IgD-negative memory B cell (primary cell): ENCODE data around the gene SEC31B. TPM values are rescaled to one million over a fixed set of nuclear protein-coding genes. Genes with fewer than 3 reads are reported as not detected.
A peak's percentile ranks its signal among the peaks of the same experiment; 100 is the strongest.

Experiments
- H3K27ac Mint-ChIP-seq, 3 donors: one replicate each; pipeline ENCODE4 v1.8.0; 2020 to 2022; ENCODE audit warnings: mild to moderate bottlenecking in 3 of 3, mixed read lengths in 3 of 3, moderate library complexity in 1 of 3
- H3K27me3 Mint-ChIP-seq: one replicate; pipeline ENCODE4 v1.8.0; 2021; ENCODE audit warnings: mixed read lengths
- H3K36me3 Mint-ChIP-seq: one replicate; pipeline ENCODE4 v1.8.0; 2020; ENCODE audit warnings: mild to moderate bottlenecking, mixed read lengths
- H3K4me1 Mint-ChIP-seq, 3 donors: one replicate each; pipeline ENCODE4 v1.8.0; 2020 to 2022; ENCODE audit warnings: mixed read lengths in 3 of 3, mild to moderate bottlenecking in 1 of 3
- H3K4me3 Mint-ChIP-seq, 4 donors: one replicate each; pipeline ENCODE4 v1.8.0; 2020 to 2022; ENCODE audit warnings: mild to moderate bottlenecking in 4 of 4, mixed read lengths in 4 of 4, moderate library complexity in 3 of 4
- H3K9me3 Mint-ChIP-seq, 3 donors: one replicate each; pipeline ENCODE4 v1.8.0; 2020 to 2021; ENCODE audit warnings: mixed read lengths in 3 of 3, mild to moderate bottlenecking in 1 of 3
- polyA plus RNA-seq: library from polyadenylated mRNA; unstranded; fragments of 300-500 nt; fragmentation: Illumina TruSeq; gene quantifications from one replicate; pipeline ENCODE4 v1.2.3, GENCODE V29; 2021

SEC31B gene
- 0.13 TPM for polyA plus RNA-seq

- Mint-ChIP-seq H3K27me3 (peaks cover 13% of the 10 kb centered on the region), H3K9me3 (no peaks in the 10 kb centered on the region), H3K4me3 (no peak within 1 kb of the TSS), H3K27ac (no peak within 1 kb of the TSS), H3K4me1 (peaks cover 2 to 8% (median 7%) of the 10 kb centered on the region in 3 donors), H3K36me3 (peaks cover 3% of the 10 kb centered on the region)
Measured at GRCh38 chr10:100519311-100520051, at the start of gene SEC31B. SEC31B (minus strand) TSS chr10:100519861; CDS start chr10:100516952, 2,909 bp downstream.

GRCh38 chr10:100568912-100569311 lies 49.3 kb upstream of the SEC31B start:
- Mint-ChIP-seq H3K36me3 (no peaks in the 10 kb centered on the region), H3K27ac (no peak overlapping the region), H3K4me3 (no peak overlapping the region), H3K27me3 (peaks cover 39% of the 10 kb centered on the region), H3K4me1 (no peaks in the 10 kb centered on the region), H3K9me3 (peaks cover 0 to 3% (median 1%) of the 10 kb centered on the region in 3 donors)

GRCh38 chr10:100567826-100568225 lies 48.2 kb upstream of the SEC31B start:
- no peak overlapping the region for H3K4me3 Mint-ChIP-seq
- H3K4me1 Mint-ChIP-seq: peaks cover 0 to 2% (median 0%) of the 10 kb centered on the region in 3 donors
- H3K36me3 Mint-ChIP-seq: no peaks in the 10 kb centered on the region
- H3K27ac Mint-ChIP-seq: no peak overlapping the region
- H3K9me3 Mint-ChIP-seq: no peaks in the 10 kb centered on the region
- H3K27me3 Mint-ChIP-seq: peaks cover 40% of the 10 kb centered on the region

- no peak overlapping the region for H3K4me3 Mint-ChIP-seq
- peaks cover 41% of the 10 kb centered on the region for H3K27me3 Mint-ChIP-seq
- no peaks in the 10 kb centered on the region for H3K36me3 Mint-ChIP-seq
- no peaks in the 10 kb centered on the region for H3K9me3 Mint-ChIP-seq
- no peak overlapping the region for H3K27ac Mint-ChIP-seq
- H3K4me1 Mint-ChIP-seq: peaks cover 0 to 2% (median 0%) of the 10 kb centered on the region in 3 donors
Measured at GRCh38 chr10:100567249-100567648, 47.6 kb upstream of the SEC31B start.

- H3K27me3 Mint-ChIP-seq: peaks cover 41% of the 10 kb centered on the region
Measured at GRCh38 chr10:100566561-100566960, 46.9 kb upstream of the SEC31B start.

GRCh38 chr10:100565206-100565985 lies 45.7 kb upstream of the SEC31B start:
- H3K27me3 Mint-ChIP-seq: peaks cover 41% of the 10 kb centered on the region
- H3K4me3 Mint-ChIP-seq: peak overlapping the region in 1 of 4 donors; percentile 40
- peaks cover 0 to 11% (median 6%) of the 10 kb centered on the region in 3 donors for H3K4me1 Mint-ChIP-seq
- H3K36me3 Mint-ChIP-seq: peaks cover 2% of the 10 kb centered on the region
- H3K9me3 Mint-ChIP-seq: peaks cover 0 to 2% (median 0%) of the 10 kb centered on the region in 3 donors
- peak overlapping the region in 1 of 3 donors; percentile 83 for H3K27ac Mint-ChIP-seq

More at GRCh38 chr10:100566561-100566960, 46.9 kb upstream of the SEC31B start:
- Mint-ChIP-seq H3K36me3 (no peaks in the 10 kb centered on the region), H3K4me3 (no peak overlapping the region), H3K9me3 (peaks cover 0 to 2% (median 0%) of the 10 kb centered on the region in 3 donors), H3K27ac (no peak overlapping the region), H3K4me1 (peaks cover 0 to 8% (median 3%) of the 10 kb centered on the region in 3 donors)

- H3K27me3 Mint-ChIP-seq: peaks cover 35% of the 10 kb centered on the region
- peaks cover 3% of the 10 kb centered on the region for H3K36me3 Mint-ChIP-seq
- H3K4me3 Mint-ChIP-seq: peak overlapping the region in 2 of 4 donors; percentile 56 to 63
- H3K27ac Mint-ChIP-seq: no peak overlapping the region
- peaks cover 0 to 2% (median 0%) of the 10 kb centered on the region in 3 donors for H3K9me3 Mint-ChIP-seq
- H3K4me1 Mint-ChIP-seq: peaks cover 0 to 11% (median 6%) of the 10 kb centered on the region in 3 donors
Measured at GRCh38 chr10:100562008-100562672, 42.5 kb upstream of the SEC31B start.

- H3K27ac Mint-ChIP-seq: peak overlapping the region in 1 of 3 donors; percentile 83
- peak overlapping the region in 1 of 4 donors; percentile 56 for H3K4me3 Mint-ChIP-seq
- peaks cover 0 to 11% (median 6%) of the 10 kb centered on the region in 3 donors for H3K4me1 Mint-ChIP-seq
- H3K9me3 Mint-ChIP-seq: peaks cover 0 to 2% (median 0%) of the 10 kb centered on the region in 3 donors
- peaks cover 4% of the 10 kb centered on the region for H3K36me3 Mint-ChIP-seq
- peaks cover 23% of the 10 kb centered on the region for H3K27me3 Mint-ChIP-seq
Measured at GRCh38 chr10:100561005-100561404, 41.3 kb upstream of the SEC31B start.

- Mint-ChIP-seq H3K9me3 (peaks cover 0 to 2% (median 0%) of the 10 kb centered on the region in 3 donors), H3K27ac (no peak overlapping the region), H3K4me1 (peaks cover 0 to 11% (median 6%) of the 10 kb centered on the region in 3 donors), H3K36me3 (peaks cover 4% of the 10 kb centered on the region), H3K27me3 (peaks cover 18% of the 10 kb centered on the region), H3K4me3 (no peak overlapping the region)
Measured at GRCh38 chr10:100560248-100560647, 40.6 kb upstream of the SEC31B start.

GRCh38 chr10:100554902-100555301 lies 35.2 kb upstream of the SEC31B start:
- Mint-ChIP-seq H3K27me3 (no peaks in the 10 kb centered on the region), H3K9me3 (no peaks in the 10 kb centered on the region), H3K4me1 (peaks cover 9 to 17% (median 12%) of the 10 kb centered on the region in 3 donors), H3K36me3 (peaks cover 3% of the 10 kb centered on the region), H3K27ac (no peak overlapping the region), H3K4me3 (no peak overlapping the region)

GRCh38 chr10:100553929-100554328 lies 34.3 kb upstream of the SEC31B start:
- Mint-ChIP-seq H3K9me3 (no peaks in the 10 kb centered on the region), H3K27me3 (no peaks in the 10 kb centered on the region), H3K27ac (peak overlapping the region in 1 of 3 donors; percentile 37), H3K4me1 (peaks cover 9 to 17% (median 14%) of the 10 kb centered on the region in 3 donors), H3K4me3 (no peak overlapping the region), H3K36me3 (peaks cover 6% of the 10 kb centered on the region)

- Mint-ChIP-seq H3K27ac (no peak overlapping the region), H3K36me3 (peaks cover 4% of the 10 kb centered on the region), H3K9me3 (no peaks in the 10 kb centered on the region), H3K27me3 (no peaks in the 10 kb centered on the region), H3K4me1 (peaks cover 9 to 17% (median 14%) of the 10 kb centered on the region in 3 donors), H3K4me3 (no peak overlapping the region)
Measured at GRCh38 chr10:100551738-100552137, 32.1 kb upstream of the SEC31B start.

GRCh38 chr10:100551196-100551595 lies 31.5 kb upstream of the SEC31B start:
- Mint-ChIP-seq H3K27me3 (no peaks in the 10 kb centered on the region), H3K4me1 (peaks cover 9 to 17% (median 16%) of the 10 kb centered on the region in 3 donors), H3K9me3 (no peaks in the 10 kb centered on the region), H3K27ac (peak overlapping the region in 1 of 3 donors; percentile 75), H3K4me3 (no peak overlapping the region), H3K36me3 (peaks cover 4% of the 10 kb centered on the region)

- Mint-ChIP-seq H3K27me3 (no peaks in the 10 kb centered on the region), H3K9me3 (no peaks in the 10 kb centered on the region), H3K36me3 (peaks cover 7% of the 10 kb centered on the region), H3K4me1 (peaks cover 1 to 8% (median 3%) of the 10 kb centered on the region in 3 donors), H3K27ac (no peak overlapping the region), H3K4me3 (no peak overlapping the region)
Measured at GRCh38 chr10:100544950-100545349, 25.3 kb upstream of the SEC31B start.
